ENCODE measurements around the gene CBLN3.
"Not testable (repeated sequence)": the region's sequence is repeated elsewhere in the genome, so short reads cannot be mapped to it uniquely, and the experiment has no call there.

DNA sequence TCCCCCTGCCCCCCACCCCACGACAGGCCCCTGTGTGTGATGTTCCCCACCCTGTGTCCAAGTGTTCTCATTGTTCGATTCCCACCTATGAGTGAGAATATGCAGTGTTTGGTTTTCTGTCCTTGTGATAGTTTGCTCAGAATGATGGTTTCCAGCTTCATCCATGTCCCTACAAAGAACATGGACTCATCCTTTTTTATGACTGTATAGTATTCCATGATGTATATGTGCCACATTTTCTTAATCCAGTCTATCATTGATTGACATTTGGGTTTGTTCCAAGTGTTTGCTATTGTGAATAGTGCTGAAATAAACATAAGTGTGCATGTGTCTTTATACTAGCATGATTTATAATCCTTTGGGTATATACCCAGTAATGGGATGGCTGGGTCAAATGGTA is 41.0 kb upstream of the CBLN3 start:
- TF ChIP-seq, protein P1, sequence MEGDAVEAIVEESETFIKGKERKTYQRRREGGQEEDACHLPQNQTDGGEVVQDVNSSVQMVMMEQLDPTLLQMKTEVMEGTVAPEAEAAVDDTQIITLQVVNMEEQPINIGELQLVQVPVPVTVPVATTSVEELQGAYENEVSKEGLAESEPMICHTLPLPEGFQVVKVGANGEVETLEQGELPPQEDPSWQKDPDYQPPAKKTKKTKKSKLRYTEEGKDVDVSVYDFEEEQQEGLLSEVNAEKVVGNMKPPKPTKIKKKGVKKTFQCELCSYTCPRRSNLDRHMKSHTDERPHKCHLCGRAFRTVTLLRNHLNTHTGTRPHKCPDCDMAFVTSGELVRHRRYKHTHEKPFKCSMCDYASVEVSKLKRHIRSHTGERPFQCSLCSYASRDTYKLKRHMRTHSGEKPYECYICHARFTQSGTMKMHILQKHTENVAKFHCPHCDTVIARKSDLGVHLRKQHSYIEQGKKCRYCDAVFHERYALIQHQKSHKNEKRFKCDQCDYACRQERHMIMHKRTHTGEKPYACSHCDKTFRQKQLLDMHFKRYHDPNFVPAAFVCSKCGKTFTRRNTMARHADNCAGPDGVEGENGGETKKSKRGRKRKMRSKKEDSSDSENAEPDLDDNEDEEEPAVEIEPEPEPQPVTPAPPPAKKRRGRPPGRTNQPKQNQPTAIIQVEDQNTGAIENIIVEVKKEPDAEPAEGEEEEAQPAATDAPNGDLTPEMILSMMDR (IDR thresholded peaks at IDR 0.05), result not testable (repeated sequence)
- TF ChIP-seq POLR2AphosphoS5 (IDR thresholded peaks at IDR 0.05), result not testable (repeated sequence)
